Measurements from ENCODE around the gene RPL18.

DNA sequence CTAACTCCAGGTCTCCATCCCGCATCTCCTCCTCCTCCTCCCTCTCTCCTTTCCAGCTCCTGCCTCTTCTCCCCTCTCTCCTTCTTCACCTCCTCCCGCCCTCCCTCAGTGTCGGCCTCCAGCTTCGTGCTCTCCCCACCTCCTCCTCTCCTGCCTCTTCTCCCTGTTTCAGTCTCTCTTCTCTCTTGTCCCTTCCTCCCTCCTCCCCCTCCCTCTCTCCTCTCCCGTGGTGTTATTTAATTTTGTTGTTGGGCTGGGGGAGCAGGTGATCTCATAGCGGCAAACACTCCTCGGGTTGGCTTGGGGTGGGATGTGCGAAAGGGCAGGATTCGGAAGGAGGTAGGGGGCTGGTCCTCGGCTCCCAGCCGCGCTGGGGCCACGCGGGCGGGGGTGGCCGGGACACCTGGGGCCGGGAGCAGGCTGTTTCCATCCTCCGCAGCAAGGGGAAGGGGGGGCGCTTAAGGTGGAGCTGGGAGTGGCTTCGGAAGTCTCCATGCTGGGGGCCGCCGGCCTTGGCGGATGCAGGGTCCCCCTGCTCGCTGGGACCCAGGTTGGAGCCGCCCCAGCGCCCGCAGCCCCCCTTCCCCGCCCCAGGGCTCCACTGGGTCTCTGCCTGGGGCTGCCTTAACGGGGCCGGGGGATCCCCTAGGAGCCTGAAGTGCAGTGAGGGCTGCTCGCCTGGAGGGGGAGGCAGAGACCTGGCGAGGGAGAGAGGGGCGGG is 27.2 kb upstream of the RPL18 start, which contains the start of gene CA11:
- TF ChIP-seq POLR2A (IDR thresholded peaks at IDR 0.05; ENCODE audit: low read depth, low read length) = no peak
- no peak for TF ChIP-seq POLR2AphosphoS5 (IDR thresholded peaks at IDR 0.05; ENCODE audit: low read depth, low read length)
